Left lung (tissue), 10 donors: ENCODE data around the gene CCDC116. TPM values are rescaled to one million over a fixed set of nuclear protein-coding genes. Genes with fewer than 3 reads are reported as not detected.
"Not testable (repeated sequence)": the region's sequence is repeated elsewhere in the genome, so short reads cannot be mapped to it uniquely, and the experiment has no call there.

Experiments used
- ATAC-seq: fragments of 200-7000 bp; cut with Tn5 transposase; one replicate; pipeline ENCODE4 v1.9.1; 2020; ENCODE audit warnings: moderate library complexity
- DNase-seq, 4 donors: peaks; one replicate each; pipeline ENCODE4 v3.0.0-alpha.2; 2013 to 2020
- H3K27ac ChIP-seq, 2 donors: fragments of 200-600 bp; sonication (generic) in 1 of 2; one replicate each; pipeline versions ENCODE4 v1.5.0 to v1.8.0; 2020 to 2021
- H3K27me3 ChIP-seq, 2 donors: fragments of 200-600 bp; sonication (generic) in 1 of 2; one replicate each; pipeline versions ENCODE4 v1.5.0 to v1.8.0; 2020 to 2021
- H3K36me3 ChIP-seq, 2 donors: fragments of 200-600 bp; sonication (generic) in 1 of 2; one replicate each; pipeline versions ENCODE4 v1.5.0 to v1.8.0; 2020 to 2021
- H3K4me1 ChIP-seq, 2 donors: fragments of 200-600 bp; one replicate each; pipeline ENCODE4 v1.8.0; 2021
- H3K4me3 ChIP-seq, 2 donors: fragments of 200-600 bp; sonication (generic) in 1 of 2; one replicate each; pipeline versions ENCODE4 v1.5.0 to v1.8.0; 2020 to 2021; ENCODE audit warnings: mild to moderate bottlenecking in 1 of 2
- H3K9me3 ChIP-seq, 2 donors: fragments of 200-600 bp; sonication (generic) in 1 of 2; one replicate each; pipeline versions ENCODE4 v1.5.0 to v1.8.0; 2020 to 2021
- intact Hi-C, 2 donors: fragments of 100-400 bp; cut with DNase I; formaldehyde crosslinking; loops; one replicate each; pipeline versions ENCODE4 v1.11.2 to v1.14.2; 2022
- polyA plus RNA-seq, 6 donors: library from polyadenylated mRNA; unstranded; fragments of 120-200 nt; gene quantifications; one replicate each; pipeline ENCODE4 v1.2.1, GENCODE V29; 2013; ENCODE audit not compliant: insufficient read length in 6 of 6
- total RNA-seq, 2 donors: library from RNA; stranded (reverse); fragmentation: NEBNext Ultra II Directional; extraction: Animal tissue kit (Norgen Biotek cat#: 25700); gene quantifications; one replicate each; pipeline ENCODE4 v1.2.1, GENCODE V29; 2021
- TF ChIP-seq, protein P1 (sequence below), 2 donors: fragments of 200-600 bp; sonication (generic) in 1 of 2; IDR thresholded peaks; one replicate each; pipeline versions ENCODE4 v1.5.0 to v1.8.0; 2021; ENCODE audit warnings: antibody characterized with exemption in 2 of 2
- donor health status: DM: no; HTN: yes; CAD: no.
- donor health status: DM: no; HTN: no; CAD: no.

Gene CCDC116
- total and polyA plus RNA-seq, 8 donors = 0.26 to 1.1 (median 0.85) TPM

DNA sequence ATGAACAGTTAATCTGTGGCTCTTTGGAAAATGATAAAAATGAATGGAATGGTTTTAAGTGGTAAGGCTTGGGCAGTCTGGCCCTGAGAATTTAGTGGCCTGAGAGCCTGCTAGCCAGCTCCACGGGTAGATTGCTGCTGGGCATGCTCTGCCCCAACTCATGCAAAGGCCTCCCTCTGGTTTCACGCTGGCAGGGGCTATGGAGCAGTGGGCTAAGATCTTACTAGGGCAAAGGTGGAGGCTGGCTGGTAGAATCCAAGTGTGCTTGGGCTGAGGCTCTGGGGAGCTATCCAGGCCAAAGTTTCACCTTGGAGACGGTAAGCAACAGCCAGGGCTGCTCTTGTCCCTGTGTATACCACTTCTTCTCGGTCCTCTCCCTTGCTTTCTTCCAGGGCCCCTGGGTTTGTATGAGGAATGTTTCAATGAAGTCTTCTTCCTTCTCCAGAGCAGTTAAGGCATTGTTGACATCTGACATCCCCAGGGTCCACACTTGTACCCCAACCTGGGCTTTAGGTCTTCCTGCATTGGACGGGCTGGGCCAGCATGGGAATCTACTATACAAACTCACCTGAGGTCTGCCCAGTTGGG, 37.6 kb upstream of the CCDC116 start:
- TF ChIP-seq, protein P1, sequence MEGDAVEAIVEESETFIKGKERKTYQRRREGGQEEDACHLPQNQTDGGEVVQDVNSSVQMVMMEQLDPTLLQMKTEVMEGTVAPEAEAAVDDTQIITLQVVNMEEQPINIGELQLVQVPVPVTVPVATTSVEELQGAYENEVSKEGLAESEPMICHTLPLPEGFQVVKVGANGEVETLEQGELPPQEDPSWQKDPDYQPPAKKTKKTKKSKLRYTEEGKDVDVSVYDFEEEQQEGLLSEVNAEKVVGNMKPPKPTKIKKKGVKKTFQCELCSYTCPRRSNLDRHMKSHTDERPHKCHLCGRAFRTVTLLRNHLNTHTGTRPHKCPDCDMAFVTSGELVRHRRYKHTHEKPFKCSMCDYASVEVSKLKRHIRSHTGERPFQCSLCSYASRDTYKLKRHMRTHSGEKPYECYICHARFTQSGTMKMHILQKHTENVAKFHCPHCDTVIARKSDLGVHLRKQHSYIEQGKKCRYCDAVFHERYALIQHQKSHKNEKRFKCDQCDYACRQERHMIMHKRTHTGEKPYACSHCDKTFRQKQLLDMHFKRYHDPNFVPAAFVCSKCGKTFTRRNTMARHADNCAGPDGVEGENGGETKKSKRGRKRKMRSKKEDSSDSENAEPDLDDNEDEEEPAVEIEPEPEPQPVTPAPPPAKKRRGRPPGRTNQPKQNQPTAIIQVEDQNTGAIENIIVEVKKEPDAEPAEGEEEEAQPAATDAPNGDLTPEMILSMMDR (IDR thresholded peaks at IDR 0.05) = no peak
- Histone ChIP-seq H3K4me3 (no peak overlapping the region), H3K27ac (no peak overlapping the region), H3K27me3 (no peaks in the 10 kb centered on the region), H3K9me3 (no peaks in the 10 kb centered on the region), H3K4me1 (peaks cover 9 to 24% of the 10 kb centered on the region in 2 donors), H3K36me3 (peaks cover 0 to 56% of the 10 kb centered on the region in 2 donors)
- DNase-seq (no peak), ATAC-seq (no peak)
- intact Hi-C loops = no loop called here

DNA sequence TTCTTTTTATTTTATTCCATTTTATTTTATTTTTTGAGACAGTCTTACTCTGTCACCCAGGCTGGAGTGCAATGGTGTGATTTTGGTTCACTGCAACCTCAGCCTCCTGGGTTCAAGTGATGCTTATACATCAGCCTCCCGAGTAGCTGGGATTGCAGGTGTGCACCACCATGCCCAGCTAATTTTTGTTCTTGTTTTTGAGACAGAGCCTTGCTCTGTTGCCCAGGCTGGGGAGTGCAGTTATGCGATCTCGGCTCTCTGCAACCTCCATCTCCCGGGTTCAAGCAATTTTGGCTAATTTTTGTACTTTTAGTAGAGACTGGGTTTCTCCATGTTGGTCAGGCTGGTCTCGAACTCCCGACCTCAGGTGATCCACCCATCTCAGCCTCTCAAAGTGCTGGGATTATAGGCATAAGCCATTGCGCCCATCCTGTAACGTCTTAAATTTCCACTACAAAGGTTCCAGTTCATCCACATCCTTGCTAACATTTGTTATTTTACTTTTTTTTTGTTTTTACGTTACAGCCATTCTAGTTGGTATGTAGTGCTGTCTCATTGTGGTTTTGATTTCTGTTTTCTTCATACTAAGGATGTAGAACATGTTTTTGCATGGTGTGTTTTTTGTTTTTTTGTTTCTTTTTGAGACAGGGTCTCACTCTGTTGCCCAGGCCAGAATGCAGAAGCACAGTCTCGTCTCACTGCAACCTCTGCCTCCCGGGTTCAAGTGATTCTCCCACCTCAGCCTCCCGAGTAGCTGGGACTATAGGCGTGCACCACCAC, 36.0 kb upstream of the CCDC116 start:
- intact Hi-C loops = not testable (repeated sequence)

DNA sequence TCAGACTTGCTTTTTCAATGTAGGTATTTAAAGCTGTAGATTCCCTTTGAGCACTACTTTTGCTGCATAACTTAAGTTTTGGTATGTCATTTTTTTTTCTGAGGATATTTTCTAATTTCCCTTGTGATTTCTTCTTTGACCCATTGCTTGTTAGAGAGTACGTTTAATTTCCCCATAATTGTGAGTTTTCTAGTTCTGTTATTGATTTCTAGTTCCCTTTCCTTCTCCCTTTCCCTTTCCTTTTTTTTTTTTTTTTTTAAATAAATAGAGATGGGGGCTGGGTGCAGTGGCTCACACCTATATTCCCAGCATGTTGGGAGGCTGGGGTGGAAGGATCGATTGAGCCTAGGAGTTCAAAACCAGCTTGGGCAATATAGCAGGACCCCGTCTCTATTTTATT, 34.3 kb upstream of the CCDC116 start:
- TF ChIP-seq, protein P1 (IDR thresholded peaks at IDR 0.05) = no peak
- no peak overlapping the region for H3K4me3 ChIP-seq
- no peaks in the 10 kb centered on the region for H3K9me3 ChIP-seq
- H3K27me3 ChIP-seq = no peaks in the 10 kb centered on the region
- peaks cover 0 to 3% of the 10 kb centered on the region in 2 donors for H3K4me1 ChIP-seq
- intact Hi-C loops = no loop called here
- H3K36me3 ChIP-seq = peaks cover 0 to 54% of the 10 kb centered on the region in 2 donors
- DNase-seq (no peak), ATAC-seq (no peak)
- H3K27ac ChIP-seq = no peak overlapping the region

More for the DNA sequence above, 36.0 kb upstream of the CCDC116 start:
- not testable (repeated sequence) for H3K4me1 ChIP-seq, H3K27ac ChIP-seq, ATAC-seq, H3K4me3 ChIP-seq, H3K27me3 ChIP-seq, DNase-seq, H3K9me3 ChIP-seq
- peaks cover 0 to 56% of the 10 kb centered on the region in 2 donors for H3K36me3 ChIP-seq

DNA sequence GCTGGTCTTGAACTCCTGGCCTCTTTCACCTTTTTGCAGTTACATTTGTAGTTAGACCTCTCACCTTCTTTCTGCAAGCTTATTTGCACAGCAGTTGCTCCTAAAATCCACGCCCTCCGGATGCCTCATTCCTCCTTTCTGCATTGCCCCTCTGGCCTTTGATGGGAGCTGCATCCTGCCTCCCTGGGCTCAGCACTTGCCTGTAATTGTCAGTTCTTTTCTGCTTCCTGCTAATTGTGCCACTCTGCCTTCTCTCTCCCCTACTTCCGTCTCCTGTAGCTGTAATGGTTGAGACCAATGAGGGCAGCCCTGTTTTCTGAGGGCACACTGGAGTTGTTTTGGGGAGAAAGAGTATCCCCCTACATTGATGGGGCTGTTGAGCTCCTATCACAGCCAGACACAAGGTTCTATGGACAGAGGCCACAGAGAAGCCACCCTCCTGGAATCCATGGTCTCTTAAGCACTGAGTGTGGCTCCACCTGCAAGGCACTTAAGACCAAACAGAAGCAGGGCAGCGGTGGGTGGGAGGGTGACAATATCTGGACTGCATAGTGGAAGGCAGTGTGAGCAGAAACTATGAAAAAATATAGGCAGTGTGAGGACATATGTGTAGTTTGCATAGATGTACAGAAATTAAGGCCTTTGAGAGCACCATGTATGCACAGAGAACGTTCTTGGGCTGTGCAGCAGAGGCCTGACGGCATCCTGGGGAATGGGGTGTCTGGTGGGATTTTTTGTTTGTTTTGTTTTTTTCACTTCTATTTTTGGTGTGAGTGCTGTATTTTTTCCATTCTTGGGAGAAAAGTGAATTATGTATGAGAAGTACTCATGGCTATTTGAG, 33.3 kb upstream of the CCDC116 start:
- intact Hi-C loops = no loop called here

DNA sequence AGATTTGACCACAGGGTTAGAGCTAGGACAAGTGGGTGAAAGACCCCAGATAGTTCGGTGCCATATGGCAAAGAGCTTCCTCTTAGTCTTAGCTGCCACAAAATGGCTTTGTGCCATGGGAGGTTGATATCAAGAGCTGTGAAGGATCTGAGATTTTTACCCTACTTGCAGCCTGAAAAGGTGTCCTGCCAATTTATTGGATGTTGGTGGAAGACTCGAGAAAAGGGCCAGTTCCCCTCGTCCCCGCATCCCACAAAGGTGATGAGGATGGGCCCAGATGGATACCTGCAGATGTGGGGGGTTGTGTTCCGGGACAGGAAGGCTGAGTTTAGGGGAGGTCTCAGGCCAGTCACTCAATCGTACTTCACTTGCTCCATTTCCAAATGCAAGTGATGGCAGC, 30.0 kb upstream of the CCDC116 start:
- H3K4me1 ChIP-seq = peaks cover 3 to 36% of the 10 kb centered on the region in 2 donors
- no peak for ATAC-seq
- TF ChIP-seq, protein P1 (IDR thresholded peaks at IDR 0.05) = no peak

More for the DNA sequence above, 33.3 kb upstream of the CCDC116 start:
- ATAC-seq = no peak
- Histone ChIP-seq H3K4me1 (peaks cover 3 to 8% of the 10 kb centered on the region in 2 donors), H3K36me3 (peaks cover 0 to 44% of the 10 kb centered on the region in 2 donors), H3K9me3 (no peaks in the 10 kb centered on the region), H3K27ac (no peak overlapping the region), H3K27me3 (no peaks in the 10 kb centered on the region), H3K4me3 (no peak overlapping the region)
- TF ChIP-seq, protein P1 (IDR thresholded peaks at IDR 0.05) = no peak
- no peak for DNase-seq

More for the DNA sequence above, 30.0 kb upstream of the CCDC116 start:
- Histone ChIP-seq H3K4me3 (no peak overlapping the region), H3K36me3 (peaks cover 0 to 13% of the 10 kb centered on the region in 2 donors), H3K27ac (no peak overlapping the region), H3K9me3 (no peaks in the 10 kb centered on the region), H3K27me3 (no peaks in the 10 kb centered on the region)
- DNase-seq = no peak
- intact Hi-C loops = no loop called here
